ENCODE measurements around the gene KCNMA1.

DNA sequence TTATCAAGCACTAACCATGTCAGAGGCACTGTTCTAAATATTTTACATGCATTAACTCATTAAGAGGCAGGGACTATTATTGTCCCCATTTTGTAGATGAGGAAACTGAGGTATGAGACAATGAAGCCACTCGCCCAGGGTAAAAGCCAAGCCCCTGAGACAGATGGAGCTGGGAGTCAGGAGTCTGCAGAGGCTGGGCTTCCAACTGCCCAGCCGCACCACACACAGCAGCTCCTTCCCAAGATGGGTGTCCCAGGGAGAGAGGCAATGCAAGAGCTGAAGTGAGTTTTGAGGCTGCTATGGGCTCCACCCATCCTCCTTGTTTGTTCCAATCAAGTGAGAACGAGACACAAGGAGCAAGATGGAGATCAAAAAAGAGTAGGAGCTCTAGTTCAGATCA, 244.2 kb downstream of the KCNMA1 start:
- TF ChIP-seq, protein P1, sequence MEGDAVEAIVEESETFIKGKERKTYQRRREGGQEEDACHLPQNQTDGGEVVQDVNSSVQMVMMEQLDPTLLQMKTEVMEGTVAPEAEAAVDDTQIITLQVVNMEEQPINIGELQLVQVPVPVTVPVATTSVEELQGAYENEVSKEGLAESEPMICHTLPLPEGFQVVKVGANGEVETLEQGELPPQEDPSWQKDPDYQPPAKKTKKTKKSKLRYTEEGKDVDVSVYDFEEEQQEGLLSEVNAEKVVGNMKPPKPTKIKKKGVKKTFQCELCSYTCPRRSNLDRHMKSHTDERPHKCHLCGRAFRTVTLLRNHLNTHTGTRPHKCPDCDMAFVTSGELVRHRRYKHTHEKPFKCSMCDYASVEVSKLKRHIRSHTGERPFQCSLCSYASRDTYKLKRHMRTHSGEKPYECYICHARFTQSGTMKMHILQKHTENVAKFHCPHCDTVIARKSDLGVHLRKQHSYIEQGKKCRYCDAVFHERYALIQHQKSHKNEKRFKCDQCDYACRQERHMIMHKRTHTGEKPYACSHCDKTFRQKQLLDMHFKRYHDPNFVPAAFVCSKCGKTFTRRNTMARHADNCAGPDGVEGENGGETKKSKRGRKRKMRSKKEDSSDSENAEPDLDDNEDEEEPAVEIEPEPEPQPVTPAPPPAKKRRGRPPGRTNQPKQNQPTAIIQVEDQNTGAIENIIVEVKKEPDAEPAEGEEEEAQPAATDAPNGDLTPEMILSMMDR (IDR thresholded peaks at IDR 0.05), result no peak
- no peak for TF ChIP-seq ZFX (IDR thresholded peaks at IDR 0.05; ENCODE audit: borderline replicate concordance)

Measured in 22Rv1 (cell line).